GM19463 (cell line): Measurements from ENCODE around the gene SART3.
"Not testable (repeated sequence)": the region's sequence is repeated elsewhere in the genome, so short reads cannot be mapped to it uniquely, and the experiment has no call there.

Source experiments
- ATAC-seq: cut with Tn5 transposase; IDR thresholded peaks from one replicate; pipeline ENCODE4 v1.9.1; 2021; ENCODE audit warnings: mild to moderate bottlenecking, moderate library complexity; ENCODE audit not compliant: unreplicated experiment

Gene SART3

DNA sequence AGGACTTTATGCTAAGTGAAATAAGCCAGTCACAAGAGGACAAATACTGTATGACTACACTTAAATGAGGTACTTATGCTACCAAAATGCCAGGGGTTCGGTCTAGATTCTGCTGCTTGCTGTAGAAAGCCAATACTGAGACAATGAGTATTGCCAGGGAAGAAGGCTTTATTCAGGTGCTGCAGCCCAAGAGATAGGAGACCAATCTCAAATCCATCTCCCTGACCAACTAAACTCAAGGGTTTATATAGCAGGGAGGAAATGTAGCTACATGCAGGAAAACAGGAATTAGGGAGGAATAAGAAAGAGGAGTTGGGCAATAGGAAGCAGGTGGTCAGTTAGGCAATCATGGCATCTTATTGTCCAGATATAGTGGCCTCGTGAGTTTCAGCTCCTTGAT lies 58.1 kb downstream of the SART3 start:
- no peak for ATAC-seq

DNA sequence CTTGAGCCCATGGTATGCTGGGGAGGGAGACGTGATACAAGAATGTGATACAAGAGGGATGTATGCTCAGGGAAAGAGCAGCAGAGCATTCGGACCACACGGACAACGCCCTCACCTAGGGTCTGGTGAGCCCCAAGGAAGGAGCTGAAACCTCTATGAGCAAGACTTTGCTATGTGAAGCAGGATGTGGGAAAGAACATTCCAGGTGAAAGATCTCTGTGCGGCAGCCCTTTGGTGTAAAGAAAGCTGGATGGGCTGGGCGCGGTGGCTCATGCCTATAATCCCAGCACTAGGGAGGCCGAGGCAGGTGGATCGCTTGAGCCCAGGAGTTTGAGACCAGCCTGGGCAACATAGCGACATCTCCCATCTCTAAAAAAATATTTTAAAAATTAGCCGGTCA lies 62.8 kb downstream of the SART3 start:
- no peak for ATAC-seq

DNA sequence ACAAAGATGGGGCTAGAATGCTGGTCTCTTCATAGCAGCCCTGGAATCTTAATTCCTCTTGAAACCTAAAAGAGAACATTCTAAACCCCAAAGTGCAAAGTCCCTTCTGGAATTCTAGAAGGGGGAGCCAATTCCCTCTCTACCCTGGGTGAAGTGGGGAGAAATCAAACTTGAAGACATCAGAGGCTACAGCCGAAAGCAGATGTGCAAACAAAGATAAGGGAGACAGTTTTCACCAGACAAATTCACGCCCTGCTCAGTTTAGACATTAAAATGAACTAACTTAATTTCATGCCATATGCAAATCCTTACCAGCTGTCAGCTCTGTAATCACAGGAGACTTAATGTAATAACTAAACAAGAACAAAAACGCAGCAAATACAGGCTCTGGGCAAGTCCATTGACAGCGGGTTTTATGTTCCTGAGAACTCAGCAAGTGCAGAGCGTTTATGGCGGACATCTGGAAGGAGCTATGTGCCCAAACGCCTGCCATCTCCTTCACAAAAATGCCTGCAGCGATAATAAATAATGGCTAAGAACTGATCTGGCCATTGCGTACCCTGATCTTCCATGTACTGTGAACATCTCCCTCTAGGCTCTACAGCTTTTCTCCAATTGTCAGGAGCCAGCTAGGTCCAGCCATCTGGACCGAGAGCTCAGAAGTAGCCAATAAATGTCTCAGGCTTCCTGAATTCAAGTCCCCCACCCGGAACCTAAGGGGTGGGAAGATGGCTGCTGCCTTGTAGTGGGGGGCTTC lies 65.0 kb downstream of the SART3 start:
- ATAC-seq: no peak

DNA sequence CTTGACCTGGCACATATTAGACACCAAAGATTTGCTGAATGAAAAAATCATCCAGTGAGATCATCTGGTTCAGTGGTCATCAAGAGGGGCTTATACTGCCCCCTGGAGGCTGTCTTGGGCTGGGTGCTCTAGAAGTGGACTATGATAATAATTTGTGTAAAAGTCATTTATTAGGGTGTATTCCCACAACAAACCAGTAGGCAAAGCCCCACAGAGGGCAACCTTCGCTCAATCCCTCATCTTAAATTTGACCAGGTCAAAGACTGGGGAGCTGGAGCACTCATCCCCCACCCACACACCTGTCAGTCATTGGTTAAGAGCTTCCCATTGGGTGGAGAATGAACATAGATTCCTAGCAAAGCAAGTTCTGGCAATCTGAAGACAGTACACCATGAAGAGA lies 65.9 kb downstream of the SART3 start:
- no peak for ATAC-seq

DNA sequence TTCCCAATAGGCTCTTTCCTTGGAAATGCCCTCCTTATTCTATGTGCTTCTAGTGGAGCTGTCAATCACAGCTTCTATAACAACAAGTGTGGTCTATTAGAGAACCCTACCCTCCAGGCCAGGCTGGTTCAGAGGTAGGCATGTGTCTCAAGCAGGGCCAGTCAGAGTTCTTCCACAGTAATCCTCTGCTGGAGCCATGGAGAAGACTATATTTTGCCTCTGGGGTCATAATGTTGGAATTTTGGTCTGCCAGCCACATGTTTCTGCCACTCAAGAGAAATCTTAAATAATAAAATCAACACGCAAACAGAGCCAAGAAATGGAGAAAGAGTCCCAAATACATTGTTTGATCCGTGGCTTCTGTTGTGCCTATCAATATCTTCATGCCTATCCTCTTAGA lies 69.7 kb downstream of the SART3 start:
- ATAC-seq: no peak

DNA sequence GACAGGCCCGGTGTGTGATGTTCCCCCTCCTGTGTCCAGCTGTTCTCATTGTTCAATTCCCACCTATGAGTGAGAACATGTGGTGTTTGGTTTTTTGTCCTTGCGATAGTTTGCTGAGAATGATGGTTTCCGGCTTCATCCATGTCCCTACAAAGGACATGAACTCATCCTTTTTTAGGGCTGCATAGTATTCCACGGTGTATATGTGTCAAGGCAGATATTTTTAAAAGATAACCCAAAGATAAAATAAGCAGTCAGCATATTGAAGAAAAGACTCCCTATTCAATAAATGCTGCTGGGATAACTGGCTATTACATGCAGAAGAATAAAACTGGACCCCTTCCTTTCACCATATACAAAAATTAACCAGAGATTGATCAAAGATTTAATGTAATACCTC lies 73.9 kb downstream of the SART3 start:
- ATAC-seq: not testable (repeated sequence)

DNA sequence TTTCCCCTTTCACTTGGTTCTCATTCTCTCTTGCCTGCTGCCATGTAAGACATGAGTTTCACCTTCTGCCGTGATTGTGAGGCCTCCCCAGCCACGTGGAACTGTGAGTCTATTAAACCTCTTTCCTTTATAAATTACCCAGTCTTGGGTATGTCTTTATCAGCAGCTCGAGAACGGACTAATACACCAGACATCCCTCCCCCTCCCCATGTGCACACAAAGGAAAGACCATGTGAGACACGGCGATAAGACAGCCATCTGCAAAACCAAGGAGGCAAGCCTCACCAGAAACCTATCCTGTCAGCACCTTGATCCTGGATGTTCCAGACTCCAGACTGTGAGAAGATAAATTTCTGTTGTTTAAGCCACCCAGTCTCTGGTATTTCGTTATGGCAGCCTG lies 75.6 kb downstream of the SART3 start:
- ATAC-seq: not testable (repeated sequence)

DNA sequence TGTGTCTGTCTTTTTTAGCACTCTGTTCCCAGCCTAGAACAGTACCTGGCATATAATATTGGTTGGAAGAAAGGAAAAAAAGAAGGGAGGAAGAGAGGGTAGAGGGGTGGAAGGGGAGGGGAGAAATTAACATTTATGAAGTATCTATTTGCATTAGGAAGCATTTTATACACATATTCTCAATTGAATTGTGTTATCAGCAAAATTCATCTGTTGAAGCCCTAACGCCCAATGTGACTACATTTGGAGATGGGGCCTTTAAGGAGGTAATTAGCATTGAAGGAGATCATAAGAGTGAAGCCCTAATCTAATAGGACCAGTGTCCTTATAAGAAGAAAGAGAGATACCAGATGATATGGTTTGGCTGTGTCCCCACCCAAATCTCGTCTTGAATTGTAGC lies 76.1 kb downstream of the SART3 start:
- ATAC-seq: no peak

DNA sequence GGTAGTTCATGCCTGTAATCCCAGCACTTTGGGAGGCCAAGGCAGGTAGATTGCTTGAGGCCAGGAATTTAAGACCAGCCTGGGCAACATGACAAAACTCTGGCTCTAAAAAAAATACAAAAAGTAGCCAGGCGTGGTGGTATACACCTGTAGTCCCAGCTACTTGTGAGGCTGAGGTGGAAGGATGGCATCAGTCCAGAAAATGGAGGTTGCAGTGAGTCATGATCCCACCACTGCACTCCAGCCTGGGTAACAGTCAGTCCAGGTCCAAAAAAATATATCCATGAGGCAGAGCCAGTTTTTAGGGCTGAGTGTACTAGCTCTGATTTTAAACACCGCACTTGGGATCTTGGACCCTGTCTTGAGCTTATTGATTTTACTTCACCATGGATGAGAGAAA lies 76.5 kb downstream of the SART3 start:
- no peak for ATAC-seq

DNA sequence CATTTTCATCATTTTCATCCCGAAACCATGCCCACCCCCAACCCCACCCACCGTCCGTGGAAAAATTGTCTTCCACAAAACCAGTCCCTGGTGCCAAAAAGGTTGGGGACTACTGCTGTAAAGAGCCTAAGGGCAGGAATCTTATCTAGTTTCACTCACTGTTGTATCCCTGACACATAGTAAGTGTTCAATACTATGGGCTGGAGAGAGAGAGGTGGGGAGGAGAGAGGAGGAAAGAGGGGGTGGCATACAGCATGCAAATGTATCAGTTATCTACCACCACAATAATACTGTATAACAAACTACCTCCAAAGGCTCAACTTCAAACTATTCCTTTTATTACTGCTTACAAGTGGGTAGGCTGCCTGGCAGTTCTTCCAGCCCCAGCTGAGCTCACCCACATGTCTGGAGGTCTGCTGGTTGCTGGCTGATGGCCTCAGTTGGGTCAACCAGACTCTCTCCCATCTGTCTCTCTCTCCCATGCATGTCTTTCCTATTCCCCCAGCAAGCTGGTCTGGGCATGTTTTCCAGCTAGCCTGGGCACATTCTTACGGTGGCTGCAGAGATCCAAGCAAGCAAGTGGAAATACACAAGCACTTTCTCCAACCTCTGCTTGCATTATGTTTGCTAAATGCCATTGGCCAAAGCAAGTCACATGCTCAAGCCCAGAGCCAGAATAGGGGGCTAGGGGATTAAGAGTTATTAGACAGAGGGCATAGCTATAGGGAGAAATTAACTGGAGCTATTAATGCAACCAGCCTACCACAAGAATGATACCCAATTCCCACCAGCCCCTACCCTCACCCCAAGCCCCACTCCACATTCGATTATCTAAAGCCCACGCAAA lies 77.5 kb downstream of the SART3 start:
- ATAC-seq: no peak

DNA sequence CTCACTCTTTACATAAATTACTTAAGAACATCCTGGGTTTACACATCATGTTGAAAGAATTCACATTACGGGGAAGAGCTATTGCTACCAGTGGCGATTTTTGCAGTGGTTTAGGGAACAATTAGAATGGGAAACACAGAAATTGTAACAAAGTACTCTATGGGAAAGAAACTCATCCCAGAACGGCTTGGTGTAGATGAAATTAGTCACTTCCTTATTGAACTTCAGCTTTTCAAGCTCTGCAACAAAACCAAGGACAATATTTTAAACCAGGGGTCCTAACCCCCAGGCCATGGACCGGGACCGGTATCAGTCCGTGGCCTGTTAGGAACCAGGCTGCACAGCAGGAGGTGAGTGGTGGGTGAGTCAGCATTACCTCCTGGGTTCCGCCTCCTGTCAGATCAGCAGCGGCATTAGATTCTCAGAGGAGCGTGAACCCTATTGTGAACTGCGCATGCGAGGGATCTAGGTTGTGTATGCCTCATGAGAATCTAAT lies 78.2 kb downstream of the SART3 start:
- ATAC-seq: no peak

DNA sequence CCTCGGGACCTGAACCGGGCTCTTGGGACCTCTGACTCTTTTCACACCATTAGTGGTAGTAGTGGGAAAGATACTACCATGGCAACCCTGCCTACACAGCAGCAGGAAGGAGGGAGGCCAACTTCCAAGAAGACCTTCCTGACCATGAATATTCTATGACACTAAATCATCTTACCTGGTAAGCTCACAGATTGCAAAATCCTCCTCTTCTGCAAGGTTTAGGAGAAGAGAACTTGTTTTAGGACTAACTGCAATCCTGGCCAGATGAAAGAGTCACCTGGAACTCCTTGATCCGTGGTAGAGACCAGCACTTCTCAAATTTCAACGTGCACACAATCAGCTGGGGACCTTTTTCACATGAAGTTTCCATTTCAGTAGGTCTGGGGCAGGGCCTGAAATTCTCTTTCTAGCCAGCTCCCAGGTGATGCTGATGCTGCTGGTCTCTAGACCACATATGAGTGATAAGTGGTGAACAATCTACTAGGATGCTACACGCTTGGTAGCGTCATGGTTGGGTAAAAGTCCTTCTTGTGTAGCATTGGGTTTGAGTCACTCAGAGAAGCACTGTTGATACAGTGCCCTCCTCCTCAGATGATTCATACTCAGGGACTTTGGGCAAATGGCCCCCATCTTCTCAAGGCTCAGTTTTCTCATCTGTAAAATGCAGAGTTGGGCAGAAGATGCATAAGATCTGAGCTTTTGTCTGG lies 81.5 kb downstream of the SART3 start:
- no peak for ATAC-seq

DNA sequence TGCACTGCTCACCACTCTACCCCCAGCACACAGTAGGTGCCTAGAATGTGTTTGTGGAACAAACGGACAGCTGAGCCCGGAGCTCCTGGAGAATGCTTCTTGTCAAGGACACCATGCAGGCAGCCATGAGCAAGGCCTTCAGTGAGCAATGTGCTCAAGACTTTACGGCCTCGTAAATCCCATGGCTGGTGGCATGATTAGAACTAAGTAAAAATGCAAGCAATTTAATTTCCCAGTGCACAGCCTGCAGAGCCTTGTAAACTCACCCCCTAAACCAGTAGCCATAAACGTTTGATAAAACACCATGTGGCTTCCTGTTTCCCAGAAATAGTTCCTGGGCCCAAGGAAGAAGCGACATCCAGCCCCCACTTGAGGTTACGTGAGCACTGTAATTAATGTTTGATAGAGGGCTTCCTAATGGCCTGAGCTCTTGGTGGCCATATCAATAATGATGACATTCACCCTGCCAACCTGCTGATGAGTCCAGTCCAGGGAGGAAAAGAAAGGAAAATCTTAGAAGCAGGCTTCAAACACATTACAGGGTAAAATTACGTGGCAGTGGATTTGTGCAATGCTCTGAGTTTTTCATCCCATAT lies 82.3 kb downstream of the SART3 start:
- ATAC-seq: no peak

DNA sequence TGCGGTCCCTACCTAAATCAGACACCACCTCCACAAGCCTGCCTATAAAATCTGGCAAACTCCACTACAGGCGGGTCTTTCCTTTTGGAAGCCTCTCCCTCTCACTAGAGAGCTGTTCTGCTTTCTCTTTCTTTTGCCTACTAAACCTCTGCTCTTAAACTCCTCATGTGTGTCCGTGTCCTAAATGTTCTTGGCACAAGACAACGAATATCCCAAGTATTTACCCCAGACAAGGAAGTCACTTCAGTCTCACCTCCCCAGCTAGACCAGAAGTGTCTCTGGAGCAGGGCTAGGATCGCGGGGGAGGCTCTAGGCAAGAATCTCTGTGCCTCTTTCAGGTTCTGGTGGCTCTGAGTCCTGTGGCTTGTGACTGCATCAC lies 83.1 kb downstream of the SART3 start:
- ATAC-seq: no peak

DNA sequence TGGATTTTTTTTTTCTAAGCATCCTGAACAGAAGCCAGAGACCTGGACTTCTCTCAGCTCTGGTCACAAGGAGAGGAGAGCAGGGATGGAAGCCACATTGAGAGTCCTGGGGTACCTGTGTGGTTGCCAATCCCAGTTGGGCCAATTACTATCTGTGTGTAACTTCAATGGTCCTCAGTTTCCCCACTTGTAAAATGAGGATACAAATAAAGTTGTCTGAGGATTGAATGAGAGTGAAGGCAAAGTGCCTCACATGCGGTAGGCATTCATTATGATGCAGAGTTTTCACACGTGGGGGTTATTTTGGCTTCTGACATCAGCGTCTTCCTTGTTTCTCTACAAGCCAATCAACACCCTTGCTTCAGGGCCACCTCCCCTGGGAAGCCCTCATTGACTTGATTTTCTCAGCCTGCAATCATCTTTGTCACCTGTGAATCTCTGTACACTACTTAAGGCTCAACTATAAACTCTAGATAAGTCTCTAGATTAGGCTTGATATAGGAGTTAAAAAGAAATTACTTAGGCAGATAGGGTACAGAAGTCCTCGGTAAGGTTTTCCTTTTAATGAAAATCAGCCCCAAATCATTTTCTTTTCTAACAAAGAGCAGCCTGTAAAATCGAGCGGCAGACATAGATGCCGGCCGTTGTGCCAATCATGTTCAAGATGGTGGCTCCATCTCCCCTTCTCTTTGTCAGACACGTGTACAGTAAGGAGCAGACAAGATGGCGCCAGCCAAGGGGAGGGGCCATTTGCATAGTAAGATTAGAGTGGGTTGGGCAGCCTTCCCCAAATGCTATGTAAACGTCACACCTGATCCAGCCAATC lies 83.7 kb downstream of the SART3 start:
- ATAC-seq: no peak

DNA sequence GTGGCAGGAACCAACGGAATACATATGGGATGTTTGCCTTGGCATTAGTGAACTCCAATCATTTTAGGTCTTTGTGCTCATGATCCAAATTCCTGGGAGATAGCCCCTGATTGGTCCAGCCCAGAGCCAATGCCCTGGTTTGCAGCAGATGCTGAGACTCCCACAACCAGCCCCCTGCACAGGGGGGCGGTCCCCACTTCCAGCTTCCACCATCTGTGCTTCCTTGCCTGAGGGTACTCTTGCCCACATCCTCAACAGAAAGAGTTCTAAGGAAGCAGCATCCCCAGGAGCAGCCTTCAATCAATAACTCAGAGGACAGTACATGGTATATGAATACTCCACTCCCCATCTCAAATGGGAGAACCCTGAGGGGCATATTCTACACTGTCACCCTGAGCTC lies 85.6 kb downstream of the SART3 start:
- no peak for ATAC-seq

DNA sequence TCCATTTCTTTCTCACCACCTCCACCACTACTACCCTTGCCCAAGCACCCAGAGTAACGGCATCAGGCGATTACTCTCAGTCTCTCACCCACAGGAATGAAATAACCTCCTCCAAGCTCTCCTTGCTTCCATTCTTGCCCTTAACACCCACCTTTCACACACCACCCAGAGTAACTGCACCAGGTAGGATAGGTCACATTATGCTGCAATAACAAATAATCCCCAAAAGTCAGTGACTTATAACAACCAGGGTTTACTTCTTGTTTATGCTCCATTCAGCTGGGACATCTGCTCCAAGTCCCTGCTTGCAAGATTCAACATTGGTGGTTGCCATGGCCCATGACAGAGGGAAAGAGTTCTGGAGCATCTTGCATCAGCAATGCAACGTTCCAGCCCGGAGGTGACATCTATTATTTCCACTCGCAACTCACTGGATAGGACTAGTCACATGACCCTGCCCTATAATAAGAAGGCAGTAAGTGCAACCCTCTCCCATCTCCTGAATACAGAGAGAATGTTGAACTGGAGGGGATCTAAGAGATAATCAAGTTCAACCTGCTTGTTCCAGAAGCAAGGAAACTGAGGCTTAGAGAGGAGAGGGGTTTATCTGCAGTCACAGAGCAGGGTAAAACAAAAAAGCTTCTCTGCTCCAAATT lies 87.4 kb downstream of the SART3 start:
- no peak for ATAC-seq
